ENCODE data around the gene SLC38A3.

Gene SLC38A3

DNA sequence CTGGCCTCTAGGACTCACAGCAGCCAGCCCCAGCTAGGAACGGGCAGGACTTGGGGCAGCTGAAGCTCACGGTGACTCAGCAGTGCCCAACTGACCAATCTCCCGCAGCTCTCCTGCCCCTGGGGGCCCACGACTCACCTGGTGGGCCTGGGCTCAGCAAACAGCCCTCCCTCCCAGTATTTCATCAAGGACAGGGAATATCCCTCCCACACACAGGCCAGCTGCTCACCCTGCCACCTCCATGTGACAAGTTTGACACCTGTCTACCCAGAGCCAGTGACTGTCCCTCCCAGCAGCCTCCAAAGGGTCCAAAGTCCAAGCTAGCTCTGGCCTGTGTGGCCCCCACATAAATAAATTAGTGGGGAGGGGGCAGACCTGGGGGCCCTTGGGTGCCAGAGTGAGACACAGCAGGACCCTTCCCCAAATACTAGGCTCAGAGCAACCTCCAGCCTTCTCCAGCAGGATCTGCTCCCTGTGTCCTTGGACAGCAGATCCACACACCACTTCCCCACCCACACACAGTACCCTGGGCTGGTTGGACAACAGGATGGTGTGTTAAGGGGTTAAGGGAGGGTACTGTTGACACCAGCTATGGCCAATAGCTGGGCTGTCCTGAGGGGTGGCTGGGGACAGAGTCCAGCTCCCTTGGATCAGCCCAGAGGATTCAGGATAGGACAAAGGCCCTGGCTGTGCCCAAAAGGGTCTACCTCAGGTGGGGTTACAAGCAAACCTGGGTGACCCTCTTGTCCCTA is 9.4 kb upstream of the SLC38A3 start:
- DNase-seq (ENCODE audit: low read depth), result no peak
- TF ChIP-seq CTCF (conservative IDR thresholded peaks at IDR 0.05; ENCODE audit: low read depth, low read length), result no peak
- H3K4me3 ChIP-seq (ENCODE audit: low read length), result no peak overlapping the region

- no peak for TF ChIP-seq CTCF (conservative IDR thresholded peaks at IDR 0.05; ENCODE audit: low read depth, low read length)
- H3K4me3 ChIP-seq (ENCODE audit: low read length), result no peak overlapping the region
- no peak for DNase-seq (ENCODE audit: low read depth)
Observed at GRCh38 chr3:50196253-50196801, 8.7 kb upstream of the SLC38A3 start.

DNA sequence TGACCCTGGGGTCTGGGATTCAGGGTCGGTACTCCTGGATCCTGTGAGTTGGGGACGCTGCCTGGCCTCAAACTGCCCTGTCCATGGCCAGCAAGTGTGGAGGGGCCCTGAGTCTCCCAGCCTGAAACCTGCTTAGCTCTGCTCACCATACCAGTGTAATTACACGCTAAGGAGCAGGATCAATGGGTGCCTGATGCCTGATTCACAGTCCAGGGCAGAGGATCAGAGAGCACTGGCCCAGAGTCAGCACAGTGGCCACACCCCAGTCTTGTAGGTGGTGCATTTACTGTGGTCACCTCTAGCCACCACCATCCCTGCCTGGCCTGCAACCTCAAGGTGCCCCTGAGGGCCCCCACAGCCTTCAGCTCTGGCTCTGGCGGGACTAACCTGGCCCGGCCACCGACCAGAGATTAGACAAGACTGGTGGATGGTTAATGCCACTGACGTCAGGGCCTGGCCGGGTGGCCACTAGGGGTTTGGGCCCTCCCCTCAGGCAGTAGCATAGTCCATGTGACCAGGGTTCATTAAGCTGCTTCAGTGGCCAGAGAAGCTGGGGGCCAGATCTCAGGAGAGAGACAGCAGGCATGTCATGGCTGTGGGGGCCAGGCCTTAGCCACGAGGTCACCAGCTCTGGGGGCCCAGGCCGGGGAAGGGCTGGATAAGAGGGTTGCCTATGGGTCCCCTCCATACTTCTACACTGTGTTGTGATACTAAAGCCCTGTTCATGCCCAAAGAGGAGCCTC is 3.3 kb upstream of the SLC38A3 start:
- DNase-seq (ENCODE audit: low read depth), result peak; percentile 51
- no peak overlapping the region for H3K4me3 ChIP-seq (ENCODE audit: low read length)
- TF ChIP-seq CTCF (conservative IDR thresholded peaks at IDR 0.05; ENCODE audit: low read depth, low read length), result peak; percentile 22

- DNase-seq (ENCODE audit: low read depth), result no peak
- H3K4me3 ChIP-seq (ENCODE audit: low read length), result no peak overlapping the region
- no peak for TF ChIP-seq CTCF (conservative IDR thresholded peaks at IDR 0.05; ENCODE audit: low read depth, low read length)
Observed at GRCh38 chr3:50202353-50203112, 2.5 kb upstream of the SLC38A3 start.

- no peak for DNase-seq (ENCODE audit: low read depth)
- no peak overlapping the region for H3K4me3 ChIP-seq (ENCODE audit: low read length)
- TF ChIP-seq CTCF (conservative IDR thresholded peaks at IDR 0.05; ENCODE audit: low read depth, low read length), result no peak
Observed at GRCh38 chr3:50203113-50203808, 1.8 kb upstream of the SLC38A3 start.
